Endometrial microvascular endothelial cells (primary cell): Measurements from ENCODE around the gene PHF21A. TPM values are rescaled to one million over a fixed set of nuclear protein-coding genes. Genes with fewer than 3 reads are reported as not detected.
"Not testable (repeated sequence)": the region's sequence is repeated elsewhere in the genome, so short reads cannot be mapped to it uniquely, and the experiment has no call there.

Experiments
- in situ Hi-C: cut with HindIII; loops from 2 replicates; pipeline ENCODE4 v1.10.0; 2017; ENCODE audit warnings: low sequenced_read_pairs, low pct_unique_long_range_greater_than_20kb; ENCODE audit errors: inconsistent ontology term
- total RNA-seq: library from RNA; depleted of rRNA; stranded (reverse); fragments of >200 nt; gene quantifications from one replicate; pipeline ENCODE4 v1.2.3, GENCODE V29; 2015; ENCODE audit errors: inconsistent ontology term

The PHF21A gene
- total RNA-seq, 1 donor from 2014 or later: 13.5 TPM

- in situ Hi-C loops: no loop called here
Measured at GRCh38 chr11:46001448-46001914, 119.8 kb downstream of the PHF21A start.

GRCh38 chr11:45997599-45997998 is 123.7 kb downstream of the PHF21A start:
- in situ Hi-C loops: no loop called here

- in situ Hi-C loops: no loop called here
Measured at GRCh38 chr11:45995342-45995734, 125.9 kb downstream of the PHF21A start.

- in situ Hi-C loops: no loop called here
Measured at GRCh38 chr11:45994371-45995341, 126.6 kb downstream of the PHF21A start.

GRCh38 chr11:45993531-45994001 is 127.7 kb downstream of the PHF21A start:
- in situ Hi-C loops: no loop called here

GRCh38 chr11:45988921-45989320 is 132.3 kb downstream of the PHF21A start:
- in situ Hi-C loops: no loop called here

- in situ Hi-C loops: no loop called here
Measured at GRCh38 chr11:45985212-45985611, 136.0 kb downstream of the PHF21A start.

GRCh38 chr11:45984192-45984591 is 137.1 kb downstream of the PHF21A start:
- in situ Hi-C loops: no loop called here

- in situ Hi-C loops: no loop called here
Measured at GRCh38 chr11:45983471-45983845, 137.8 kb downstream of the PHF21A start.

- in situ Hi-C loops: no loop called here
Measured at GRCh38 chr11:45982656-45983470, 138.4 kb downstream of the PHF21A start.

- in situ Hi-C loops: not testable (repeated sequence)
Measured at GRCh38 chr11:45981826-45982225, 139.4 kb downstream of the PHF21A start.

GRCh38 chr11:45974806-45975205 is 146.4 kb downstream of the PHF21A start:
- in situ Hi-C loops: no loop called here

- in situ Hi-C loops: no loop called here
Measured at GRCh38 chr11:45973601-45974000, 147.7 kb downstream of the PHF21A start.

GRCh38 chr11:45968901-45969300 is 152.4 kb downstream of the PHF21A start:
- in situ Hi-C loops: no loop called here

GRCh38 chr11:45967506-45967905 is 153.7 kb downstream of the PHF21A start:
- in situ Hi-C loops: no loop called here

- in situ Hi-C loops: no loop called here
Measured at GRCh38 chr11:45964911-45965389, 156.3 kb downstream of the PHF21A start.

- in situ Hi-C loops: no loop called here
Measured at GRCh38 chr11:45961751-45962240, 159.5 kb downstream of the PHF21A start.

- in situ Hi-C loops: no loop called here
Measured at GRCh38 chr11:45960387-45961095, 160.7 kb downstream of the PHF21A start.

- in situ Hi-C loops: no loop called here
Measured at GRCh38 chr11:45959851-45960250, 161.4 kb downstream of the PHF21A start.
